Mucosa of descending colon (tissue), 3 donors: Measurements from ENCODE around the gene SCAF8. TPM values are rescaled to one million over a fixed set of nuclear protein-coding genes. Genes with fewer than 3 reads are reported as not detected.

Experiments
- ATAC-seq: fragments of 200-7000 bp; cut with Tn5 transposase; one replicate; pipeline ENCODE4 v1.9.1; 2020; ENCODE audit warnings: mild to moderate bottlenecking, moderate library complexity
- DNase-seq, 3 donors: peaks; one replicate each; pipeline ENCODE4 v3.0.0-alpha.2; 2020
- H3K36me3 ChIP-seq: fragments of 200-600 bp; one replicate; pipeline ENCODE4 v1.8.0; 2021; ENCODE audit warnings: low read depth, mild to moderate bottlenecking
- H3K4me1 ChIP-seq: fragments of 200-600 bp; one replicate; pipeline ENCODE4 v1.8.0; 2021; ENCODE audit warnings: low read depth, mild to moderate bottlenecking
- H3K4me3 ChIP-seq: fragments of 200-600 bp; one replicate; pipeline ENCODE4 v1.8.0; 2021; ENCODE audit warnings: mild to moderate bottlenecking
- H3K9me3 ChIP-seq: fragments of 200-600 bp; one replicate; pipeline ENCODE4 v1.8.0; 2021; ENCODE audit warnings: mild to moderate bottlenecking
- CTCF ChIP-seq: fragments of 200-600 bp; IDR thresholded peaks from one replicate; pipeline ENCODE4 v1.8.0; 2022; ENCODE audit warnings: antibody characterized with exemption, mild to moderate bottlenecking
- intact Hi-C, 2 donors: fragments of 100-400 bp; cut with DNase I in 1 of 2; cut with micrococcal nuclease in 1 of 2; formaldehyde crosslinking; loops; one replicate each; pipeline versions ENCODE4 v1.11.0 to v1.11.1; 2022; cut with DNase I, micrococcal nuclease
- microRNA-seq: library from miRNA; unstranded; fragments of <30 nt; microRNA quantifications from one replicate; pipeline ENCODE4, GENCODE V29; 2019
- total RNA-seq, 3 donors: library from RNA; stranded (reverse); fragmentation: NEBNext Ultra II Directional in 2 of 3; extraction: Animal tissue kit (Norgen Biotek cat#: 25700) in 2 of 3; gene quantifications; one replicate each; pipeline versions ENCODE4 v1.2.1 to v1.2.4, GENCODE V29; 2021 to 2023
- donor health status: DM: no; HTN: no; CAD: no; lungs with moderate emphysema.
- donor health status: DM: no; HTN: no; CAD: no.
- donor health status: DM: no; HTN: yes; CAD: no.

SCAF8 gene
- total RNA-seq, 3 donors from 2014 or later = 36.4 to 48.6 (median 45.0) TPM

DNA sequence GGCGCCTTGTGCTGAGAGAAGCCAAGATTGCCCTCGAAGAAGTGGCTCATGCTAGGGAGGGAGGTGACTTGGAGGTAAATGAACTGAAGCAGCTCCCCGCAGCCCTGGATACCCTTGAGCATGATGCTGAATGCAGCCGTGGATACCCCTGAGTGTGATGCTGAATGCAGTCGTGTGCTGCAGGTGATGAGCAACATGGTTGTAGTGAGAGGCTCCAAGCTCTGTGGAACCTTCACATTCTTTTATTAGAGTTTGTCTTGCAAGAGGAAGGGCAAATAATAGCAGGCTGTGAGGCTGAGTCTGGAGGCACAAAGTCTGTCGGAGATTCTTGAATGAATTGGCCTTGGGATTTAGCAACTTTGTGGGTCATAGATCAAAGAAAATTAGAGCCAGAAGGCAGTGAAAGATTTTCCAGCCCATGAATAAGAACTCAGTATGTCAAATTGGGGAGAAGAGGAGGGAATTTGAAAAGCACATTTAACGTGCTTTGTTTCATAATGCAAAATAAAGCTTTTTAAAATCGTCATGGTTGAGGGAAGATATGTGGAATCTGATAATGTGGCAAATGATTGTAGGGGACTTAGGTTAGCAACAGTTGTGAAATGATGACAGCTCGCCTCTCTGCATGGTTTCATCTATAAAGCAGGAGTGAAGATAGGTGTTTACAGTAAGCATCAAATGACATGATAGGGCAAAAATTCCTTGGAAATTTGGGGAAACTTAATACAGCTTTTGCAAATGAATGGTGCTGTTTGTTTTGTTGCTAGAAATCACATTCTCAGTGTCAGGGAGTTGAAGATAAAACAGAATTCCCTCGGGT lies 141.8 kb downstream of the SCAF8 start:
- intact Hi-C loops = no loop called here
- H3K36me3 ChIP-seq = no peaks in the 10 kb centered on the region
- H3K4me1 ChIP-seq = no peaks in the 10 kb centered on the region
- DNase-seq = no peak
- no peak for ATAC-seq
- no peaks in the 10 kb centered on the region for H3K9me3 ChIP-seq
- H3K4me3 ChIP-seq = no peak overlapping the region
- TF ChIP-seq CTCF = no peak

GRCh38 chr6:154876486-154877280 lies 143.5 kb downstream of the SCAF8 start:
- H3K36me3 ChIP-seq = no peaks in the 10 kb centered on the region
- intact Hi-C loops = no loop called here
- ATAC-seq = no peak
- H3K4me3 ChIP-seq = no peak overlapping the region
- no peak for TF ChIP-seq CTCF
- no peak for DNase-seq
- no peaks in the 10 kb centered on the region for H3K4me1 ChIP-seq
- H3K9me3 ChIP-seq = no peaks in the 10 kb centered on the region

- TF ChIP-seq CTCF = no peak
These were observed 145.8 kb downstream of the SCAF8 start for GRCh38 chr6:154878871-154879491.

GRCh38 chr6:154882107-154882506 lies 148.9 kb downstream of the SCAF8 start:
- DNase-seq = no peak
- Histone ChIP-seq H3K4me1 (no peaks in the 10 kb centered on the region), H3K4me3 (no peak overlapping the region), H3K36me3 (no peaks in the 10 kb centered on the region), H3K9me3 (no peaks in the 10 kb centered on the region)
- peak; percentile 46 for ATAC-seq
- TF ChIP-seq CTCF = no peak
- intact Hi-C loops = no loop called here

More at GRCh38 chr6:154878871-154879491, 145.8 kb downstream of the SCAF8 start:
- Histone ChIP-seq H3K9me3 (no peaks in the 10 kb centered on the region), H3K4me1 (no peaks in the 10 kb centered on the region), H3K36me3 (no peaks in the 10 kb centered on the region), H3K4me3 (no peak overlapping the region)
- DNase-seq = no peak
- no peak for ATAC-seq
- intact Hi-C loops = no loop called here

Small RNAs within 50 kb of the gene (microRNA-seq; reads per million reads assigned to microRNA genes)
- gene MIR1273C = not detected

Other genes starting within 250 kb of the SCAF8 start
- 10 to 100 TPM; 16.5 to 39.0 (median 33.6) TPM for gene CNKSR3, start 222.7 kb upstream of the SCAF8 start, total RNA-seq